Suprapubic skin (tissue), 4 donors: ENCODE data around the gene PRKG2. TPM values are rescaled to one million over a fixed set of nuclear protein-coding genes. Genes with fewer than 3 reads are reported as not detected.

Experiments used
- DNase-seq, 2 donors: peaks; one replicate each; pipeline ENCODE4 v3.0.0-alpha.2; 2019; ENCODE audit warnings: low spot score in 2 of 2
- H3K27ac ChIP-seq: fragments of 200-600 bp; sonication (generic); one replicate; pipeline ENCODE4 v1.5.1; 2019
- H3K27me3 ChIP-seq: fragments of 200-600 bp; sonication (generic); one replicate; pipeline ENCODE4 v1.5.1; 2019
- H3K36me3 ChIP-seq: fragments of 200-600 bp; sonication (generic); one replicate; pipeline ENCODE4 v1.5.1; 2019
- H3K4me1 ChIP-seq: fragments of 200-600 bp; sonication (generic); one replicate; pipeline ENCODE4 v1.5.1; 2019
- H3K4me3 ChIP-seq: fragments of 200-600 bp; sonication (generic); one replicate; pipeline ENCODE4 v1.5.1; 2019; ENCODE audit warnings: mild to moderate bottlenecking
- H3K9me3 ChIP-seq: fragments of 200-600 bp; sonication (generic); one replicate; pipeline ENCODE4 v1.5.1; 2019
- EP300 ChIP-seq: sonication (generic); formaldehyde crosslinking; IDR thresholded peaks from one replicate; pipeline ENCODE4 v1.6.1; 2017; ENCODE audit warnings: antibody characterized with exemption
- POLR2A ChIP-seq, 2 donors: fragments of 450-650 bp; IDR thresholded peaks; one replicate each; pipeline ENCODE4 v1.6.1; 2017; ENCODE audit warnings: antibody characterized with exemption in 2 of 2, mild to moderate bottlenecking in 2 of 2, moderate library complexity in 2 of 2
- POLR2AphosphoS5 ChIP-seq, 3 donors: sonication (generic); formaldehyde crosslinking; IDR thresholded peaks; one replicate each; pipeline ENCODE4 v1.6.1; 2017; ENCODE audit warnings: antibody characterized with exemption in 3 of 3
- WGBS: methylation state at CpG from one replicate; pipeline ENCODE4 v1.1.5; 2018; 5-methylcytosine and 5-hydroxymethylcytosine counted together
- total RNA-seq, 4 donors: library from RNA; depleted of rRNA; stranded (reverse); fragments of >200 nt; gene quantifications; one replicate each; pipeline ENCODE4 v1.1.0, GENCODE V29; 2016
- TF ChIP-seq, protein P1 (sequence below), 2 donors: fragments of 200-600 bp in 1 of 2; fragments of 450-650 bp in 1 of 2; sonication (generic) in 1 of 2; IDR thresholded peaks; one replicate each; pipeline ENCODE4 v1.5.1; 2016 to 2019; ENCODE audit warnings: antibody characterized with exemption in 2 of 2, mild to moderate bottlenecking in 1 of 2, moderate library complexity in 1 of 2

The PRKG2 gene
- total RNA-seq, 4 donors from 2014 or later: 0.79 to 2.5 (median 1.7) TPM

DNA sequence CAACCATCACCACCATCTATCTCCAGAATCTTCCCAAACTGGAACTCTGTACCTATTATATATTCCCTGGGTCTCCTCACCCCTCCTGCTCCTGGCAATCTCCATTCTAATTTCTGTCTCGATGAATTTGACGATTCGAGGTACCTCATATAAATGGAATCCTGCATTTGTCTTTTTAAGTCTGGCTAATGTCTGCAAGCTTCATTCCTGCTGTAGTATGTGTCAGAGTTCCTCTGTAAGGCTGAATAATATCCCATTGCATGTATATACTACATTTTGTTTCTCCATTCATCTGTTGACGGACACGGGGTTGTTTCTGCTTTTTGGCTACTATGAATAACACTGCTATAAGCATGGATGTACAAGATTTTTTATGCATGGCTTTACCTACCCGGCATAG, 19.5 kb downstream of the PRKG2 start:
- Histone ChIP-seq H3K27me3 (no peaks in the 10 kb centered on the region), H3K4me1 (no peaks in the 10 kb centered on the region), H3K9me3 (no peaks in the 10 kb centered on the region), H3K36me3 (no peaks in the 10 kb centered on the region), H3K27ac (no peak overlapping the region), H3K4me3 (no peak overlapping the region)
- no peak for TF ChIP-seq POLR2A (IDR thresholded peaks at IDR 0.05)
- no peak for TF ChIP-seq POLR2AphosphoS5 (IDR thresholded peaks at IDR 0.05)
- no peak for TF ChIP-seq EP300
- TF ChIP-seq, protein P1, sequence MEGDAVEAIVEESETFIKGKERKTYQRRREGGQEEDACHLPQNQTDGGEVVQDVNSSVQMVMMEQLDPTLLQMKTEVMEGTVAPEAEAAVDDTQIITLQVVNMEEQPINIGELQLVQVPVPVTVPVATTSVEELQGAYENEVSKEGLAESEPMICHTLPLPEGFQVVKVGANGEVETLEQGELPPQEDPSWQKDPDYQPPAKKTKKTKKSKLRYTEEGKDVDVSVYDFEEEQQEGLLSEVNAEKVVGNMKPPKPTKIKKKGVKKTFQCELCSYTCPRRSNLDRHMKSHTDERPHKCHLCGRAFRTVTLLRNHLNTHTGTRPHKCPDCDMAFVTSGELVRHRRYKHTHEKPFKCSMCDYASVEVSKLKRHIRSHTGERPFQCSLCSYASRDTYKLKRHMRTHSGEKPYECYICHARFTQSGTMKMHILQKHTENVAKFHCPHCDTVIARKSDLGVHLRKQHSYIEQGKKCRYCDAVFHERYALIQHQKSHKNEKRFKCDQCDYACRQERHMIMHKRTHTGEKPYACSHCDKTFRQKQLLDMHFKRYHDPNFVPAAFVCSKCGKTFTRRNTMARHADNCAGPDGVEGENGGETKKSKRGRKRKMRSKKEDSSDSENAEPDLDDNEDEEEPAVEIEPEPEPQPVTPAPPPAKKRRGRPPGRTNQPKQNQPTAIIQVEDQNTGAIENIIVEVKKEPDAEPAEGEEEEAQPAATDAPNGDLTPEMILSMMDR (IDR thresholded peaks at IDR 0.05): no peak
- WGBS: 84% methylated on average over 6 of the region's 6 CpGs
- no peak for DNase-seq

- H3K27ac ChIP-seq: no peak overlapping the region
- DNase-seq: no peak
- H3K36me3 ChIP-seq: no peaks in the 10 kb centered on the region
- TF ChIP-seq POLR2A (IDR thresholded peaks at IDR 0.05): no peak
- no peak for TF ChIP-seq POLR2AphosphoS5 (IDR thresholded peaks at IDR 0.05)
- no peak for TF ChIP-seq EP300
- TF ChIP-seq, protein P1 (IDR thresholded peaks at IDR 0.05): no peak
- no peak overlapping the region for H3K4me3 ChIP-seq
- H3K9me3 ChIP-seq: no peaks in the 10 kb centered on the region
- H3K27me3 ChIP-seq: no peaks in the 10 kb centered on the region
- 72% methylated on average over 3 of the region's 3 CpGs for WGBS
- no peaks in the 10 kb centered on the region for H3K4me1 ChIP-seq
Observed at GRCh38 chr4:81194286-81194685, 20.7 kb downstream of the PRKG2 start.

GRCh38 chr4:81180916-81181315, 34.1 kb downstream of the PRKG2 start:
- 67% methylated on average over 1 of the region's 1 CpG for WGBS

GRCh38 chr4:81179326-81179725, 35.7 kb downstream of the PRKG2 start:
- Histone ChIP-seq H3K36me3 (no peaks in the 10 kb centered on the region), H3K4me1 (no peaks in the 10 kb centered on the region), H3K9me3 (no peaks in the 10 kb centered on the region), H3K27ac (no peak overlapping the region), H3K27me3 (no peaks in the 10 kb centered on the region), H3K4me3 (no peak overlapping the region)
- 64% methylated on average over 3 of the region's 3 CpGs for WGBS
- TF ChIP-seq, protein P1 (IDR thresholded peaks at IDR 0.05): no peak
- TF ChIP-seq POLR2A (IDR thresholded peaks at IDR 0.05) (no peak), EP300 (no peak), POLR2AphosphoS5 (IDR thresholded peaks at IDR 0.05) (no peak)
- no peak for DNase-seq

More at GRCh38 chr4:81180916-81181315, 34.1 kb downstream of the PRKG2 start:
- H3K4me1 ChIP-seq: no peaks in the 10 kb centered on the region
- TF ChIP-seq EP300: no peak
- no peak for TF ChIP-seq POLR2AphosphoS5 (IDR thresholded peaks at IDR 0.05)
- no peak for TF ChIP-seq POLR2A (IDR thresholded peaks at IDR 0.05)
- TF ChIP-seq, protein P1 (IDR thresholded peaks at IDR 0.05): no peak
- no peaks in the 10 kb centered on the region for H3K9me3 ChIP-seq
- H3K27ac ChIP-seq: no peak overlapping the region
- no peak overlapping the region for H3K4me3 ChIP-seq
- H3K36me3 ChIP-seq: no peaks in the 10 kb centered on the region
- no peaks in the 10 kb centered on the region for H3K27me3 ChIP-seq
- no peak for DNase-seq

GRCh38 chr4:81173213-81173612, 41.8 kb downstream of the PRKG2 start:
- DNase-seq: no peak
- TF ChIP-seq, protein P1 (IDR thresholded peaks at IDR 0.05): no peak
- TF ChIP-seq EP300: no peak
- TF ChIP-seq POLR2A (IDR thresholded peaks at IDR 0.05): no peak
- no peak for TF ChIP-seq POLR2AphosphoS5 (IDR thresholded peaks at IDR 0.05)
- no peaks in the 10 kb centered on the region for H3K27me3 ChIP-seq
- 85% methylated on average over 1 of the region's 1 CpG for WGBS
- no peaks in the 10 kb centered on the region for H3K4me1 ChIP-seq
- no peaks in the 10 kb centered on the region for H3K36me3 ChIP-seq
- H3K27ac ChIP-seq: no peak overlapping the region
- H3K4me3 ChIP-seq: no peak overlapping the region
- no peaks in the 10 kb centered on the region for H3K9me3 ChIP-seq
